Endodermal cell (in vitro differentiated cells): ENCODE results near the gene LRMDA. TPM values are rescaled to one million over a fixed set of nuclear protein-coding genes. Genes with fewer than 3 reads are reported as not detected.

Experiments
- DNase-seq: peaks from one replicate; pipeline ENCODE4 v3.0.0-alpha.2; 2017
- H3K27ac ChIP-seq: 2 replicates; pipeline ENCODE4 v1.5.1; 2013; ENCODE audit warnings: mild to moderate bottlenecking, low read depth, low read length, moderate library complexity
- H3K27me3 ChIP-seq: 2 replicates; pipeline ENCODE4 v1.6.1; 2013; ENCODE audit warnings: mild to moderate bottlenecking, low read length, moderate library complexity; ENCODE audit not compliant: insufficient read depth, control insufficient read depth, poor library complexity, severe bottlenecking
- H3K36me3 ChIP-seq: 2 replicates; pipeline ENCODE4 v1.7.0; 2013; ENCODE audit warnings: mild to moderate bottlenecking, low read length, moderate library complexity; ENCODE audit not compliant: control insufficient read depth, insufficient read depth
- H3K4me1 ChIP-seq: one replicate; pipeline ENCODE4 v1.7.0; 2013; ENCODE audit warnings: low read length; ENCODE audit not compliant: control insufficient read depth, insufficient read depth
- H3K4me3 ChIP-seq: 2 replicates; pipeline ENCODE4 v1.5.1; 2013; ENCODE audit warnings: mild to moderate bottlenecking, low read length, moderate library complexity
- H3K9ac ChIP-seq: 2 replicates; pipeline ENCODE4 v1.6.1; 2013; ENCODE audit warnings: mild to moderate bottlenecking, low read length, moderate library complexity; ENCODE audit not compliant: poor library complexity, severe bottlenecking; ENCODE audit errors: extremely low read depth
- H3K9me3 ChIP-seq: 2 replicates; pipeline ENCODE4 v1.6.1; 2013; ENCODE audit warnings: mild to moderate bottlenecking, low read length, moderate library complexity; ENCODE audit not compliant: control insufficient read depth
- H3K27ac Mint-ChIP-seq: 2 replicates; pipeline ENCODE4 v1.8.0; 2020; ENCODE audit warnings: mixed read lengths
- H3K27me3 Mint-ChIP-seq: 2 replicates; pipeline ENCODE4 v1.8.0; 2021; ENCODE audit warnings: mild to moderate bottlenecking, mixed read lengths; ENCODE audit not compliant: insufficient read depth
- H3K36me3 Mint-ChIP-seq: 2 replicates; pipeline ENCODE4 v1.8.0; 2020; ENCODE audit warnings: low read depth, mixed read lengths
- H3K4me1 Mint-ChIP-seq: 2 replicates; pipeline ENCODE4 v1.8.0; 2020; ENCODE audit warnings: mixed read lengths
- H3K4me3 Mint-ChIP-seq: 2 replicates; pipeline ENCODE4 v1.8.0; 2020; ENCODE audit warnings: mild to moderate bottlenecking, moderate library complexity, mixed read lengths
- H3K9me3 Mint-ChIP-seq: 2 replicates; pipeline ENCODE4 v1.8.0; 2020; ENCODE audit warnings: mild to moderate bottlenecking, mixed read lengths
- CTCF ChIP-seq: fragments of 200-600 bp; sonication (generic); conservative IDR thresholded peaks from 2 replicates; pipeline ENCODE4 v1.5.0; 2021; ENCODE audit warnings: antibody characterized with exemption, mild to moderate bottlenecking
- WGBS, 2 experiments: methylation state at CpG; one replicate each; pipeline versions ENCODE4 v1.1.5 to v1.1.7; 2013; ENCODE audit warnings: missing lambda C conversion rate in 2 of 2, mixed read lengths in 1 of 2; ENCODE audit not compliant: insufficient coverage in 1 of 2, insufficient read length in 1 of 2; 5-methylcytosine and 5-hydroxymethylcytosine counted together
- total RNA-seq, 2 donors: library from RNA; stranded (reverse); fragmentation: NEBNext Ultra II Directional in 1 of 2; extraction: Animal tissue kit (Norgen Biotek cat#: 25700) in 1 of 2; gene quantifications; 2 replicates in 1 of 2; 3 replicates in 1 of 2; pipeline ENCODE4 v1.2.1, GENCODE V29; 2021

The LRMDA gene
- total RNA-seq, 2 donors from 2014 or later = 1.7 to 5.1 TPM

- no peak for TF ChIP-seq CTCF
- H3K27me3 Mint-ChIP-seq = peaks cover 59% of the 10 kb centered on the region
- no peaks in the 10 kb centered on the region for H3K36me3 Mint-ChIP-seq
- peak overlapping the region; percentile 19 for H3K4me3 Mint-ChIP-seq
- H3K27ac ChIP-seq = no peak overlapping the region
- H3K4me3 ChIP-seq = no peak overlapping the region
- 42 to 52% methylated on average over 2 to 5 of the region's 5 CpGs for WGBS, 2 experiments
- H3K9me3 Mint-ChIP-seq = peaks cover 3% of the 10 kb centered on the region
- no peaks in the 10 kb centered on the region for H3K36me3 ChIP-seq
- peaks cover 37% of the 10 kb centered on the region for H3K27me3 ChIP-seq
- no peaks in the 10 kb centered on the region for H3K9me3 ChIP-seq
- peaks cover 4% of the 10 kb centered on the region for H3K4me1 ChIP-seq
- DNase-seq = peak; percentile 40
- peaks cover 32% of the 10 kb centered on the region for H3K4me1 Mint-ChIP-seq
- H3K9ac ChIP-seq = no peak overlapping the region
- no peak overlapping the region for H3K27ac Mint-ChIP-seq
These were observed 20.4 kb downstream of the LRMDA start for GRCh38 chr10:75451831-75452230.

- H3K4me3 Mint-ChIP-seq = no peak overlapping the region
- TF ChIP-seq CTCF = no peak
- H3K27ac Mint-ChIP-seq = no peak overlapping the region
- peaks cover 52% of the 10 kb centered on the region for H3K27me3 Mint-ChIP-seq
- Histone ChIP-seq H3K27ac (no peak overlapping the region), H3K4me1 (peaks cover 4% of the 10 kb centered on the region), H3K36me3 (no peaks in the 10 kb centered on the region), H3K9ac (no peak overlapping the region), H3K4me3 (no peak overlapping the region), H3K27me3 (peaks cover 37% of the 10 kb centered on the region), H3K9me3 (no peaks in the 10 kb centered on the region)
- peaks cover 44% of the 10 kb centered on the region for H3K4me1 Mint-ChIP-seq
- DNase-seq = peak; percentile 1
- H3K36me3 Mint-ChIP-seq = no peaks in the 10 kb centered on the region
- WGBS, 2 experiments = 29 to 55% methylated on average over 1 of the region's 1 CpG
- no peaks in the 10 kb centered on the region for H3K9me3 Mint-ChIP-seq
These were observed 21.6 kb downstream of the LRMDA start for GRCh38 chr10:75452997-75453396.

GRCh38 chr10:75456122-75456521 is 24.7 kb downstream of the LRMDA start:
- Mint-ChIP-seq H3K4me3 (no peak overlapping the region), H3K4me1 (peaks cover 31% of the 10 kb centered on the region), H3K27ac (no peak overlapping the region), H3K9me3 (no peaks in the 10 kb centered on the region), H3K36me3 (no peaks in the 10 kb centered on the region), H3K27me3 (peaks cover 38% of the 10 kb centered on the region)
- no peaks in the 10 kb centered on the region for H3K36me3 ChIP-seq
- WGBS, 2 experiments = 94 to 95% methylated on average over 8 to 9 of the region's 9 CpGs
- peaks cover 25% of the 10 kb centered on the region for H3K27me3 ChIP-seq
- TF ChIP-seq CTCF = no peak
- H3K27ac ChIP-seq = no peak overlapping the region
- no peaks in the 10 kb centered on the region for H3K9me3 ChIP-seq
- DNase-seq = peak; percentile 29
- no peak overlapping the region for H3K4me3 ChIP-seq
- H3K9ac ChIP-seq = no peak overlapping the region
- no peaks in the 10 kb centered on the region for H3K4me1 ChIP-seq
